GM18499 (cell line): ENCODE data around the gene C2orf74.

ENCODE experiments used
- ATAC-seq: cut with Tn5 transposase; IDR thresholded peaks from one replicate; pipeline ENCODE4 v1.9.1; 2021; ENCODE audit warnings: moderate number of reproducible peaks; ENCODE audit not compliant: insufficient read depth, unreplicated experiment

Gene C2orf74

GRCh38 chr2:61210332-61210981 lies 48.5 kb downstream of the C2orf74 start:
- no peak for ATAC-seq

GRCh38 chr2:61214171-61214570 lies 52.2 kb downstream of the C2orf74 start:
- ATAC-seq: no peak
